ENCODE results near the gene LRRC49.

GRCh38 chr15:70933411-70933810 lies 40.8 kb downstream of the LRRC49 start:
- TF ChIP-seq CTCF (conservative IDR thresholded peaks at IDR 0.05; ENCODE audit: low read depth in 2 of 2) (no peak), ZNF331 (CRISPR knock-in tag; IDR thresholded peaks at IDR 0.05; ENCODE audit: low read depth) (no peak), ZNF462 (CRISPR knock-in tag; IDR thresholded peaks at IDR 0.05) (no peak), REST (IDR thresholded peaks at IDR 0.05; ENCODE audit: unreplicated experiment) (no peak)

Data from GM23338 (cell line).